Measurements from ENCODE around the gene NGF.

Gene NGF

DNA sequence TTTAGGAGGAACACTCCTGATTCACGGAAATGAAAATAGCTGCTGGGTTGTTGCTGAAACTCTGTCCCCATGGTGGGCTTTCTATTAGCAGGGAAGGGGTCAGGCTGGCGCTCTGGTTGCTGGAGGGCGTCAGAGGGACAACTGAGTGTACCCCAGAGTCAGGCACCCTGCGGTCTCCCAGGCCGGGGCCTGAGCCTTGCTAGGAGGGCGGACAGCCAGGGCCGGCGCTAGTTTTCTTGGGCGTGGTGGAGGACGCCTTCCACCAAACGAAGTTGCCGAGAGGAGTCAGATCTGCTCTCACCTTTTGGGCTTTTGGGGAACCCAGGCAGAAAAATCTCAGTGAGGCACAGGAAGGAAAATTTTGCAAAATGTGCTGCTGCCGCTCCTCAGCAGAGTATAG lies 54.8 kb downstream of the NGF start:
- no peak for DNase-seq (ENCODE audit: low read depth in 2 of 2)

DNA sequence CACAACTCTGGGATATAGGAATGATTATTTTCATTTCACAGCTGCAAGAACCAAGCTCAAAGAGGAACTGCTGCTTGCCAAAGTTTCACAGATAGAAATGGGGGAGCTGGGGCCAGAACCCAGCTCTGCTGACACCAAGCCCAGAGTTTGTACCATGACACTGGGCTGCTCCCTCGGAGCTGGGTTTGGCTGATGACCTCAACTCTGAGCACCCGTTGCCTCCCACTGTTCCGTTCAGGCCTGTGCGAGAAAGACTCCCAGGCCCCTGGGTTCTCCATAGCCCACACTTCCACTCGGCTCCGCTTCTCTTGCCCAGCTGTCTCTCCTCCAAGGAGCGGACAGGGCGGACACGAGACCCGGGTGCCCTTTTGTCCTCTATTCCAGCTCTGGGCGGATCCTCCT lies 55.2 kb downstream of the NGF start:
- no peak for DNase-seq (ENCODE audit: low read depth in 2 of 2)

DNA sequence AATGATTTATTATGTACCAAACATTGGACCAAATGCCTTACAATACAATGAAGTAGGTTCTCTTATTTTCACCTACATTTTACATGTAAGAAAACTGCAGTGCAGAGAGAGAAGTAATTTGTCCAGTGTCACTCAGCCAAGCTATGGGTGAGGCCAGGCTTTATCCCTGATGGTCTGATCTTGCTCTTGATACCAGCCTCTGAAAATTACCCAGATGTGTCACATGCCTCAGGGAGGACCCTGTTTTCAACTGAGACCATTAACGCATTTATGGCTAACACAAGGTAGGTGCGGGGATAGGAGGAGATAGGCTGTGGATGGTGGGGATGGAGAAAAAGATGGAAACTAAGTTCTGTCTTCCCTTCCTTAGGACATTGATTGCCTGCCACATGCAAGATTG lies 56.9 kb downstream of the NGF start:
- no peak for DNase-seq (ENCODE audit: low read depth in 2 of 2)

DNA sequence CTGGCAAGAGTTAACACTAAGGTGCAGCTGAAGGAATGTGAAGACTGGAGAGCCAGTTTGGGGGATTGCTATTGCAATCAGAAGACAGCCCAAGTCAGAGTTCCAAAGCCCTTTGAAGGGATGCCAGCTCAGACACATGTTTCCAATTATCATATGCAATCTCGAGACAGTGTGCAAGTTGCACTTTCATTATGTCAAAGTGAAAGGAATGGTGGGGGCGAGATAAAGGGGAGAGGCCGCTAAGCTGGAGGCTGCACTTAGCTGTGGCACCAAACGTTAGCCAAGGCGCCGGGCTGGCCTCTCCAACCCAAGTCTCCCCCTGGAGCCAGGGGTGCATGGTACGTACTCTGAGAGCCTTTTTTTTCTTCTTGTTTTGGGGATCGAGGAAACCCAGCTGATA lies 58.0 kb downstream of the NGF start:
- no peak for DNase-seq (ENCODE audit: low read depth in 2 of 2)

DNA sequence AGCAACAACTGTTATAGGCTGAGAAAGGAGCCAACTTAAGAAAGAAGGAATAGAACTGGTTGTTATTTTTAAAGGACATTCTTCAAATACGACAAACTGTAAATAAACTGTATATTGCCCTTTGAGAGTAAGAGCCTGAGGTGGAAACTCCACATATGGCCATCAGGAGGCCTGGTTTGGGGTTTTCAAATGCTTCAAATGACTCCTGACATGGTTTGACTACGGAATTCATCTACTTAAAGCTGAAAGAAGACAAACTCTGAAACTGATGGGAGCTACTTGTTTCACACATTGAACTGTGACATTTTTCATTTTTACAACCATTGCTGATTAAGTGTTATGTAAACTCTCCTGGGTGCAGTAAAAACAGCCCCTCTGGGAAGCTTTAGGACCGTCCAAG lies 59.8 kb downstream of the NGF start:
- DNase-seq (ENCODE audit: low read depth in 2 of 2) = no peak

DNA sequence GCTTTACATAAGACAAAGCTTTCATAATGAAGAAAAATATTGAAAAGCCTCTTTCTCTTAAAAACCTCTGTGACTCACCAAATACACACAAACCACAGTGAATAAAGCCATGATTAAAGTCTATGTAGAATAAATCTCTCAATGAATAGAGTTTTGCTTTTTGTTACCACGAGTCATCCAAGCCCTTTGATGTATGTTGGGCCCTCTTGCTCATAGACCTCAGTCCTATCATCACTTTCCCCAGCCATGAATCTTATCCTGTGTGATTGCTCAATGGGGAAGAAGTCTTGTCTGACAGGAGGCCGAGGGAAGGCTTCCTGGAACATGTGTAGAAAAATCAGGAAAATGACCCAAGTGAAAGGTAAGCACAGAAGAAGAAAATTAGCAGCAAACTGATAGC lies 60.8 kb downstream of the NGF start:
- no peak for DNase-seq (ENCODE audit: low read depth in 2 of 2)

DNA sequence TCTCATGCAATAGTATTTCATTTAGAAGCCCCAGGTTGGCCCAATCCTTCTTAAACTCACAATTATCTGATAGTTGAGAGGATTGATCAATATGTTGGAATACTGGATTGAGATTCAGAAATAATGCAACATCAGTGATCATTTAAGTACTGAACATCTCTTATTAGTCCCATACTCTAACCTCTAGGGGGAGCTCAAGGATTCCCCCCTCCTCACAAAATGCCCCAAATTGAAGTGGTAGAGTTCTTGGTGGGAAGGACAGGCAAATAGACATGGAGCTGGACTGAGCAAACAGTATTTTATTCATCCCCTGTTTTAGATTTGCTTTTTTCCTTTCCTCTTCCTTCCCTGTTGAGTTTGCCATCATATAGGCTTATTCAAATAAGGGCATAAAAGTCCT lies 62.8 kb downstream of the NGF start:
- DNase-seq (ENCODE audit: low read depth in 2 of 2) = no peak

DNA sequence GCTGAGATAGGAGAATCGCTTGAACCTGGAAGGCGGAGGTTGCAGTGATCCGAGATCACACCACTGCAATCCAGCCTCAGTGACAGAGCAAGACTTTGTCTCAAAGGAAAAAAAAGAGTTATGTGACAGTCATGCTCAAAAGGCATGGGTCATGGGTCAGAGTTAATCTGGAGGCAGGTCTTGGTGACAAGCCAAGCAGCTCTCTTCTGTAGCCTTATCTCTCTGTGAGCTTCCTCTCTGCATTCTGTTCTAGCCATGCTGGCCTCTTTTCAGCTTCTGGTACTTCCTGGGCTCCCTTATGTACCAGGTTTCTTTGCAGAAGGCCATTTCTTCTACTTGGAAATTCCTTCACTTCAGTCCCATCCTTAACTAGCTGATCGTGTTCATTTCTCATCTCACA lies 63.6 kb downstream of the NGF start:
- DNase-seq (ENCODE audit: low read depth in 2 of 2) = no peak

DNA sequence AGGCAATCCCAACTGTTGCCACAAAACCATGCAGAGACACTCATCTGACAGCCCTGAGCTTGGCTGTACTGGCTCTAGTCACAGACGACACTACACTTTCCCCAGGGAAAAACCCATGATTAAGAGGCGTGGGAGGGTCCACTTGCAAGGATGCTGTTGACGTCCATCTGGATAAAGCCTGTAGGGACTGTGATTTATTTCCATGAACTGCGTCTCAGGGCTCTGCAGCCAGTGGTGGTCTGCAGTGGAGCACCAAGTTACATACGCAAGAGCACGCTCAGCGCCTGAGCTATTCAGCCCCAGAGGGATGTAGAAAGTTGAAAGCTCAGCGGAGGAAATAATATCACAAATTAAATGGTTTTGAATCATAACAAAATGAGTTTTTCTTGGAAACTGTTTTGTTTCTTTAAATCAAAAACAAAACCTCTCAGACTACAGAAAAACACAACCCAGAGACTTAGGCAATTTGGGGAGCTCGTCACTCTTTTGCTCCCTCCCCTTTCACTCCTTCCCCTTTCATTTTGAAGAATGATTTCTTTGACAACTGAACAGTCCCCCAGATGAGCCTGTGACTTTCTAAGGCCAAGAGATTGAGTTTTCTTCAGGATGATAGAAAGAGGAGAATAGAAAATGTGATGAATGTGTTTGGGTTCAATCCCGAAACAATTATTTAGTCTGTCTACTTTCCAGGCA lies 71.2 kb downstream of the NGF start:
- no peak for DNase-seq (ENCODE audit: low read depth in 2 of 2)

DNA sequence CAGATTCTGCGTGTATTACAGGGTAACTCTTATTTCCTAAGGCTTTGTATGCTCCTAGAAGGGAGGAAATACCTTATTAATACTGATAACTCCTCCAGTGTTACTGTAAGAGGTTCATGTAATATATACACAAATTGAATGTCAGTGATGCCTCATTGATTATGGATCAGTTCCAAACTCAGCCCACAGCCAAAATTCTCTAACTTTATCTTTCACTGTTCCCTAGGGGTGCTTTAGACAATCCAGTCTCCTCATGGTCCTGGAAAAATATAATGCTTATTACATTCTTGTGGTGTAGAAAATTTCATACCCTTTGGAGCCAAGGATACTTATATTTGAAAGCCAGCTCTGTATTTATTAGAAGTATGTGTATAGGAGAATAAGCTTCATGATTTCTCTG lies 73.0 kb downstream of the NGF start:
- DNase-seq (ENCODE audit: low read depth in 2 of 2) = no peak

DNA sequence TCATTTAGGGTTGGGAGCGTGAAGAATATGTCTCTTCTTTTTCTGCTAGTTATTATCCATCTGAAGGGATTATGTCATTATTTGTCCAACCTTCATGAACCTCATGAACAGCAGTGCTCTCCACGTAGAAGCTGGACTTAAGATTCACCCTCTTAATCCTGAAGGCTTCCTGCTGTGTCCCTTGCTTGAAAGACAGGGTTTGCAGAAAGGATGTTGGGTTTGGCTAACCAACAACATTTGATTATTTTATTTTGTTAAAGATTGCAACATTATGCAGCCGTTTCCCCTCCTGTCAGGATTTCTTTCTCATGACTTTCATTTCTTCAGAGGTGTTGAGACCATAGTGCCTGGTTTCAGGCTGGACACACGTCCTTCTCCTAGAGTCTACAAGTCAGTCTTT lies 75.2 kb downstream of the NGF start:
- DNase-seq (ENCODE audit: low read depth in 2 of 2) = no peak

DNA sequence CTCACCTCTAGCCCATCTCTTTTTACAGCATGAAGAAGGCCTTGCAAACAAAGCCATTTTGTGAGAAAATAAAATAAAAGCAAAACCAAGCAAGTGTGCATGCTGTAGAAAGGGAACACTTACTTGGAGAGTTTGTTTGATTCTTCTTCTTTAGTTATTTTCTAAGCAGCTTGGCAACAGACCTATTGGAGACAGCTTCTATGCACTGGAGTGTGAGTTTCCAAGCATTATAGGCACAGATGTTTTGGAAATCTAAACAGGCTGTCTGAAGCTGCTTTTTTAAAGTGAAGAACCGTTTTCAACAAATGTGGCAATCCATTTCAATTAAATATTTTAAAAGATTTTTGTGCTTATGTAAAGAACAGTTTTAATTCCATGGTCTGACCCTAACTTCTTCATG lies 76.6 kb downstream of the NGF start:
- DNase-seq (ENCODE audit: low read depth in 2 of 2) = no peak

DNA sequence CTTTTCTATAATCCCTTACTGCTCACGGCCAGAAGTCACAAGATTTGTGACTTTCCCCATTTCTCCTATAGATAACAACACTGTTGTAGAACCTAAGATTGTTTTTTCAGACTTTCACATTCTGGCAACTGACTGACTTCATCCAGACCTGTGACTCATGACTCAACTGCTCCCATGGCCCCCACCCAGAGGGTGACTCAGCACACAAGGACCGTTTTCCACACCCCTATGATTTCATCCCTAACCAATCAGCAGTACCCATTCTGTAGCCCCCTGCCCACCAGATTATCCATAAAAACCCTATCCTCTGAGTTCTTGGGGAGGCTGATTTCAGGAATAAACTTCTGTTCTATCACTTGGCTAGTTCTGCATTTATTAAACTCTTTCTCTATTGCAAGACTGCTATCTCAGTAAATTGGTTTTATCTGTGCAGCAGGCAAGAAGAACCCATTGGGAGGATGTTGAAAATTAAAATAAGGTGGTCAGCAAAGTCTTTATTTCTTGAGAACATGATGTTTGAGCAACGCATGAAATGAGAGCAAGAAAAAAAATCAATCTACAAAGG lies 79.7 kb downstream of the NGF start:
- DNase-seq (ENCODE audit: low read depth in 2 of 2) = no peak

DNA sequence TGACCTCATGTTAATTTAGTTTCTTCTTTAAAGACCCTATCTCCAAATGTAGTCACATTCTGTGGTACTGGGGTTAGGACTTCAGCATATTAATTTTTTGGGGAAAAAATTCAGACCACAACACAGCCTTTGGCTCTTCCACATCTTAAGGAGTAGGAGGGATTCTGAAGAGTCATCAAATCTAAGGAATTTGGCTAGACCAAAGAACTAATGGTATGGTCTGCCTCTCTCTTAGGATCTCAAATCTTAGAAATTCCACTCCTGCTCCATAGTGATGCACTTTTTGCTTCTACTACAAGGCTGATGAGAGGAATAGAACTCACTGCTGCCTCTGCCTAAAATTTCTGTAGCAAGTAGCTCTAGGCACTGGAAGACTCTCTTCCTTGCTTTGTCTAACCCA lies 80.5 kb downstream of the NGF start:
- no peak for DNase-seq (ENCODE audit: low read depth in 2 of 2)

DNA sequence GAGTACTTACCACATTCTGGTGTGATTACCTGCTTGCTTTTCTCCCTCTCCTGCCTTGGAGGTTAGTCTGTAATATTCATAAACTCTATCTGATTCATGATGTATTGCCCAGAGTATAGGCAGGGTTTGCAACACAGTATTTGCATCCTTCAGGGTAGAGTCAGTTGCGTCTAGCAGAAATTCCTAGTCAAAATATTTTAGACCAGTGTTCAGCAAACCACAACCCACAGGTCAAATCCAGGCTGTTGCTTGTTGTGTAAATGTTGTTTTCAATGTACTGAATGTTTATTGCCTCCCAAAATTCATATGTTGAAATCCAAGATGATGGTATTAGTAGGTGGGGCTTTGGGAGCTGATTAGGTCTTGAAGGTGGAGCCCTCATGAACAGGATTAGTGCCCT lies 82.9 kb downstream of the NGF start:
- DNase-seq (ENCODE audit: low read depth in 2 of 2) = no peak

DNA sequence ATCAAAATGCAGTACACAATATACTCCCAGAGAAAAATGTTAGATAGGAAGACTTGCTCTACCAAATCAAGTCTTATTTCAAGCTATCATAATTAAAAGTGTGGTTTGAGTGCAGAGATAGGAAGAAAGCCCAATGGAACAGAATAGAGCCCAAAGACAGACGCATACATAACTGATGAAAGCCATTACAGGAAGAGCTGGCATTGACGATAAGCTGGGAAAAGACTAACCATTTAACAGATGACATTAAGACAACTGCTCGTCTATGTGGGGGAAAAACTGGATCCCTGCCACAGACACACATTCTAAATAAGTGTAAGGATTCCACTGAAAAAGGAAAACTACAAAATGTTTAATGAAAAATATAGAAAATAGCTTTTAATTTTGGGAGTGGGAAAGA lies 85.5 kb downstream of the NGF start:
- no peak for DNase-seq (ENCODE audit: low read depth in 2 of 2)

DNA sequence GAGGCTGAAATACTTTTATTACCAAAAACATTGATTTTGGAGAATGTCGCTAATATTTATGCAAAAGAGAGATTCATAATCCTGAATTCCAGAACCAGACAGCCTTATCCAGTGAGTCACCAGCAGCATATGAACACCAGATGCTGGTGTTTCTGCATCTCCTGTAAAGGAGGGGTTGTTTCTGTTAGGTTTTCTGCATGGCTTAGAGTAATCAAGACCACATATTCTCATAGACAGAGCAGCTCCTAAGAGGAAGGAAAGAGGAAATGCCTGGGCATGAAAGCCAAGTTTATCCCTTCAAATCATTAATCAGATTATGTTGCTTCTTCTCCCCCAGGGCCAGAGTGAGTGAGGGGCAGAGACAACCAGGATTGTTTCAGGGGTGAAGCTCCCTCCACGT lies 86.2 kb downstream of the NGF start:
- DNase-seq (ENCODE audit: low read depth in 2 of 2) = no peak

DNA sequence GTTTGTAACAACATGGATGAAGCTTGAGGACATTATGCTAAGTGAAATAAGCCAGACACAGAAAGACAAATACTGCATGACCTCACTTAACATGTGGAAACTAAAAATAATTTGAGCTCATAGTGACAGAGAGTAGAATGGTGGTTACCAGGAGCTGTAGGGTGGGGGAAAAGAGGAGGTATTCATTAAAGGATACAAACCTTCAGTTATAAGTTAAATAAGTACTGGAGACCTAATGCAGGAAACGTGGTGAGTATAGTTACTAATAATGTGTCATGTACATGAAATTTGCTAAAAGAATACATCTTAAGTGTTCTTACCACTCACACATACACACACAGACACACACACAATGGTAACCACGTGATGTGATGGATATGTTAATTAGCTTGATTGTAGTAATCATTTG lies 86.7 kb downstream of the NGF start:
- no peak for DNase-seq (ENCODE audit: low read depth in 2 of 2)

DNA sequence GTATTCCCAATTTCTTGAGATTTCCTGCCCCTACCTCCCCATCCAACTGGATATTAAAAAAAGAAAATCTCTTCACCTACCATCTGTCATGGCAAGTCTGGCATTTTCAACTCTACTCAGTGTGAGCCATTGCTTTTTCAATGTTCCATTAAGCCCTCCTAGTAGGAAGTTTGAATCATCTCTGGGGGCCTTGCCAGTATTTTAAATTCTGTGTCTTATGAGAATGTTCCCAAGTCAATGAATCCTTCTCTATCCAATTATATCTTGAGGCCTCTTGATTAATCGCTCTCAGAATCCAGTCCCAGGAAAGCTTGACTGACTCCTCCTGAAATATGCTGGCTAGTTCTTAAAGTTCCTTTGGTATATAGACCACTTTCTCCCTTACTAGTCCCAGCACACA lies 91.5 kb downstream of the NGF start:
- no peak for DNase-seq (ENCODE audit: low read depth in 2 of 2)

DNA sequence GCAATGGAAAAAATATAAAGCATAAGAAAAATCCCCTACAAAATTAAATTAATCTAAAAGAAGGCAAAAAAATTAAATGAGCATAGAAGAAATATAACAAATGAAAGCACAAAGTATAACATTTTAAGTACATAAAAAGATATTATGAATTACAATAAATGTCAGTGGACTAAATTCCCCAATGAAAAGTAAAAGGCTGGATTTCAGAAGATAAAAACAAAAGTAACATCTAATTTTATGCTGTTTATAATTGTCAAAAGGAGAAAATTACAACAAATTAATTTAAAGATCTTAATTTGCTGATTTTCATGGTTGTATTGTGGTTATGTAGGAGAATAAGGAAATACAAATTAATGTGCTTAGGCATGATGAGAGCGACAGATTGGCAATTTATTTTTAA lies 92.8 kb downstream of the NGF start:
- DNase-seq (ENCODE audit: low read depth in 2 of 2) = no peak

DNA sequence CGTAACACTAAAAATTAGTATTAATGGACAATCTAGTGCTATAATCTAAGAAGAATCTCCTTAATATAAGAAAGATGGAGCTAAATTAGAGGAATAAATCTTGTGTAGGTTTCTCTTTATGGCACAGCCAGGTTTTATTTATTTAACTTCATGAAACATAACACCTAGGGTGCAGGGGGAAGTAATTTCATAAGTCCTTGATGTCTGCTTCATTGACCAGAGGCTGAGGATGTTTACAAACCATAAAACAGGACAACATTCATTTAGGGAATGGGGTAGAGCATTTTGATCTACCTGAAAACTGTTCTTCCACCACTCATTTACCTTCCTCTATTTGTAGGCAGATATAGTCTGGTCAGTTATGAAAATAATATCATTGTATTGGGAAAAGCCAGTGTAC lies 95.5 kb downstream of the NGF start:
- DNase-seq (ENCODE audit: low read depth in 2 of 2) = no peak

DNA sequence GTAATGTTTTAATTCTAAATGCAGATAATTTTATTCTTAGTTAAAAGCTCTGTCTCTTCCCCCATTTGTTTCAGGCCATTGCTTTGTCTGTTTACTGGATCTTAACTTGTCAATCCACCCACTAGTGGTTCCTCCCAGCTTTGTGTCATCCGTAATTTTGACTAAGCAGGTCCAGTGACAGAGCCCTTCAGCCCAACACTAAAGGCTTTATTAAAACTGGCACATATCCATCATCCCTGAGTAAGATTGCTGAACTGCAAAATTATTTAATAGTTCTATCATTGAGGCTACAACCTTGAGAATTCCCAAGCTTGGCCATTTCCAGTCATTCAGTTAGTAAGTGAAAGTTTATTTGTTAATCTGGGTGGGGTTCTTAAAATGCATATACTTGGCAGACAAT lies 96.7 kb downstream of the NGF start:
- DNase-seq (ENCODE audit: low read depth in 2 of 2) = no peak

DNA sequence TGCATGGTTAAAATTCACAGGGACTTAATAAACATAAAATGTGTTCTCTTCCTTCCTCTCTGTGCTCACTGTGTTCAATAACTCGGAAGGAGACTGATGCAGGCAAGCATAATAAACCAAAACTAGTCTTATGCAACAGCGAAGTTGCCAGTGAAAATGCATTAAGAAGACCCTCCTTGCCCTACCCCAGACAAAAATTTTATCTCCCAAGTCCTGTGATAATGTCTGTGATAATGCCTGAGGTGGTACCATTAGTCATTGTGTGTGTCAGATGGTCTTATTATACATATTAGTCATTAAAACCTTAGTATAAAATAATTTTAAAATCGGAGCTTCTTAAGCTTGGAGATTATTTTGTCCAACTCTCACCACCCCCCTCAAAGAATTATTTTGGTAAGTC lies 97.8 kb downstream of the NGF start:
- no peak for DNase-seq (ENCODE audit: low read depth in 2 of 2)

DNA sequence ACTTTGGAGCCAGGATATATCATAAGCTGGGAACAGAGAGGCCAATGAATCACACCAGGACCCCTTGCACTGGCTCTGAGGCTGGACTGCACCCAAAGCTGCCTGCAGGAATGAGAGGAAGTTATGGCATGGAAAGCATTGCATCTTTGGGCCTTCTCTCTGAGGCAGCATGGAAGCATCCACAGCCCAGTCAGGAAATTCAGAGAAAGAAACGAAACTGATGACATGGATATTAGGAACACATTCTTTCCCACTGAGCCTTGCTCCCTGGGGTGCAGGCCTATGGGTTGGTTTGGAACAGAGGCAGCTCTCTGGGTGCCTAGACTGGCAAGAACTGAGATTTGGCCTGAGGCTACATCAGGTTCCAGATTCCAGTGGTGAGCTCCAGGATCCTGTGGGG lies 98.6 kb downstream of the NGF start:
- no peak for DNase-seq (ENCODE audit: low read depth in 2 of 2)

DNA sequence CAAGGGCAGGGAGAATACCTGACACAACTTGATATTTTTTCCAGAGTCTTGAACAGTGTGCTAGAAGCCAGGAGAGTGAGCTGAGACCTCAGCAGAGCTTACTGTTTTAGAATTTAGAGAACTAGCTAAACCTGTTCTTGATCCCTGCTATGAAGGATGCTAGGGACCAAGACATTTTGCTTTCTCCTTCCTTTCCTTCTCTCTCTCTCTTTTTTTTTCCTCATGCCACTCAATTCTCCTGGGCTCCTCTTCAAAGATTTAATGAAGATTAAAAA lies 99.0 kb downstream of the NGF start:
- no peak for DNase-seq (ENCODE audit: low read depth in 2 of 2)
